Activated naive CD4-positive, alpha-beta T cell treated with anti-CD3 and anti-CD28 coated beads, Interleukin-2, amount 50 U/mL, for 72 hours (primary cell): ENCODE data around the gene MID1. TPM values are rescaled to one million over a fixed set of nuclear protein-coding genes. Genes with fewer than 3 reads are reported as not detected.

Experiments used
- ATAC-seq, 2 donors: fragments of 150-1000 bp; cut with Tn5 transposase; 2 replicates each; pipeline ENCODE4 v1.10.0; 2021; ENCODE audit warnings: mild to moderate bottlenecking in 2 of 2, moderate library complexity in 2 of 2
- DNase-seq, 2 donors: peaks; one replicate each; pipeline ENCODE4 v3.0.0; 2021 to 2022; ENCODE audit warnings: low spot score in 2 of 2
- H3K27ac Mint-ChIP-seq, 2 donors: one replicate each; pipeline ENCODE4 v1.8.0; 2022; ENCODE audit warnings: mild to moderate bottlenecking in 2 of 2, mixed read lengths in 2 of 2
- H3K36me3 Mint-ChIP-seq, 2 donors: one replicate each; pipeline ENCODE4 v1.8.0; 2022; ENCODE audit warnings: mixed read lengths in 2 of 2
- H3K9me3 Mint-ChIP-seq, 2 donors: one replicate each; pipeline ENCODE4 v1.8.0; 2022; ENCODE audit warnings: mixed read lengths in 2 of 2
- total RNA-seq, 2 donors: library from RNA; stranded (reverse); gene quantifications; one replicate each; pipeline ENCODE4 v1.2.3, GENCODE V29; 2022

Gene MID1
- total RNA-seq, 2 donors from 2014 or later = 0.91 to 2.7 TPM

DNA sequence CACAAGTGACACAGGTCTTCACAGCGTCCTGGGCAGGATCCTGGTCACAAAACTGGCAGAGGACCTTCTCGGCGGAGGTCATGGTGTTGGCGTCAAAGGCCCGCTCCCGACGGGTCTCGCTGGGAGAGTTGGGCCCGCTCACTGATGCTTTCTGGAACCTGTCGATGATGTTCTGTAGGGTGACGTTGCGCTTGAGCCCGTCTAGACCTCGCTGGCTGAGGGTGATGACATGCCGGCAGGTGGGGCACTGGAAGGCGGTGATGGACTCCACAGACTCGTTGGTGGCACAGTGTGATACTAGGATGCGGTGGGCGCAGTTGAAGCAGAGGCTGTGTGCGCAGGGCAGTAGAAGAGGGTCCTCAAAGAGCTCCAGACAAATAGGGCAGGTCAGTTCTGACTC lies 53.2 kb downstream of the MID1 start:
- H3K9me3 Mint-ChIP-seq = peaks cover 0 to 4% of the 10 kb centered on the region in 2 donors
- ATAC-seq = no peak
- no peaks in the 10 kb centered on the region for H3K36me3 Mint-ChIP-seq
- H3K27ac Mint-ChIP-seq = no peak overlapping the region
- no peak for DNase-seq

DNA sequence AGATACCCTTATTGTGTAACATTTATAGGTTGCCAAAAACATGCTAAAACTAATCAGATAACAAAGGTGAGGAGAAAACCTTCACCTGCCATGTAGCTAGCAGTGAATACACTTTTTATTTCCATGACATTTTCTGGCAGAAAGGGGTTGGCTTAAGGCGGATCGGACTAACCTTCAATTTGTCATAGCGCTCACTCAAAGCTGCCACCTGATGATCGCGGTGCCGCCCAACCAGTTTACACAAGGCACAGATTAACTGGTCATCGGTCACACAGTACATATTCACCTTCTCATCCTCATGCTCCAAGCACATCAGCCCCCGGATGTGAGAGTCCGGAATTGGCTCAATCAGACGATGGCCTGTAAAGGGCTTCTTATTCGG lies 53.7 kb downstream of the MID1 start:
- Mint-ChIP-seq H3K27ac (no peak overlapping the region), H3K9me3 (peaks cover 0 to 4% of the 10 kb centered on the region in 2 donors), H3K36me3 (no peaks in the 10 kb centered on the region)
- DNase-seq (no peak), ATAC-seq (no peak)

DNA sequence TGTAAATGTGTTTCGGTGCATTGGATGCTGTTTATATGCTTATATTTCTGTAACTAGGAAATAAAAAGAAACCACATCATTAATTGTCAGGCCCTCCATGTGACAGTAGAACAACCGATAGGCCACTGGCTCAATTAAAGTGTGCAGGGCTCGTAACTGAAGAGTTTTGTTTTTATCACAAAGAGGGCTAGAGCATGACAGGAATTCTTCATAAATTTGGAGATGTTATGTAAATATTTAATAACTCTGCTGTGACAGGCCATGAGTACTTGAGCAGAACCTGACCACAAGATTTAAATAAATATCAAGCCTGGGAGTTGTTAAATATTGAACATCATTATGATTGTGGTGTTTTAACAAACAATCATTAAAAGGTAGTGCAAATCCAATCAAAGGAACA lies 55.9 kb downstream of the MID1 start:
- ATAC-seq (no peak), DNase-seq (no peak)
- Mint-ChIP-seq H3K36me3 (no peaks in the 10 kb centered on the region), H3K9me3 (peaks cover 0 to 4% of the 10 kb centered on the region in 2 donors), H3K27ac (no peak overlapping the region)

DNA sequence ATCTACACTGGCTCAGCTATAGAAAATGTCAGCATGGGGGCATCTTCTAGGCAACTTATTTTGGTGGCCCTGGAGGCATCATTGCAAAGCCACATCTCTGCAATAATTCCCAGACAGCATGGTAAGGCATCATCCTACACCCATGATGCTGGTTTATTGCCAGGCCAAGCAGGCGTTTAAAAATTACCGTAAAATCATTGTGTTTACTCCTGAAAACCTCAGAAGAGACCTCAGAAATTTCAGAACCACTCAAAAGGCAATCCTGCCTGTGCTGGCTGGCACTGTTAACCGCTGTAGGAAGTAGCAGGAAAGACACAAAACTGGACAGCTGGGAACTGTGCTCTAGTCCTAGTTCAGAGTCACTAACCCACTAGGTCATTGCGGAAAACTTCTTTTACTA lies 63.2 kb downstream of the MID1 start:
- Mint-ChIP-seq H3K9me3 (peaks cover 0 to 5% of the 10 kb centered on the region in 2 donors), H3K36me3 (no peaks in the 10 kb centered on the region), H3K27ac (no peak overlapping the region)
- no peak for ATAC-seq
- DNase-seq = no peak

DNA sequence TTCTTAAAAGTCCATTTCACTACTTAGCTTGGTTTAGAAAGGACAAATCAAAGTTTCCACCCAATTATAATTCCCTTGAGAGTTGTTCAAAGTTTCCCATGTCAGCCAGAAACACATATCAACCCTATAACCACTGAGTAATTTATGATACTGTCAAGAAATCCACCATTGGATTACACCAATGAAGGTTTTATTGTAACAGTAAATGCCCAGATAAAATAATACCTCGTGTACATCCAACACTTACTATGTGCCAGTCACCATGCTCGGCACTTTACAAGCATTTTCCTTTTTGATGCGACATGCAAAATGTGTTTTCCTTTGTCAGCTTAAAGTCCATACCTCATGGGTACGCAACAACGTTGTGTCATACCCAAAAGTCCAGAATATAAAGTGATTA lies 64.0 kb downstream of the MID1 start:
- no peak for ATAC-seq
- H3K9me3 Mint-ChIP-seq = peaks cover 0 to 5% of the 10 kb centered on the region in 2 donors
- H3K27ac Mint-ChIP-seq = no peak overlapping the region
- DNase-seq = no peak
- no peaks in the 10 kb centered on the region for H3K36me3 Mint-ChIP-seq

DNA sequence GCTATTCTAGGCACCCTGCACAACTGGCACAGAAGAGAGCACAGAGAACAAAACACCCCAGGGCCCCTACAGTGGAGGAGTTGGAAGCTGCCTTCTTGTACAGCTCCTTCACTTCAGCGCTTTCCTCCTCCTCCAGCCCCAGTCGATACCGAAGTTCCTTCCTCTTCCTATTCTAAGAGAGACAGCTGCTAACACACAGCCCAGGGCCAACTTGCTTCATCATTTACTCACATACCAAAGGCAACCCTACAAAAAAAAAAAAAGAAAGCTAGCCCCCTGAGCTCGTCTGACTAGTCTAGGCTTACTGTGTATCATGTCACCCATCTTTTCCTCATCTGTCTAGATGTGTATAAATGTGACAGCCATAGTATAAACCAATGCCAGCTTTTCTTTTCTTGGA lies 64.5 kb downstream of the MID1 start:
- Mint-ChIP-seq H3K36me3 (no peaks in the 10 kb centered on the region), H3K27ac (no peak overlapping the region), H3K9me3 (peaks cover 0 to 5% of the 10 kb centered on the region in 2 donors)
- no peak for DNase-seq
- ATAC-seq = no peak

DNA sequence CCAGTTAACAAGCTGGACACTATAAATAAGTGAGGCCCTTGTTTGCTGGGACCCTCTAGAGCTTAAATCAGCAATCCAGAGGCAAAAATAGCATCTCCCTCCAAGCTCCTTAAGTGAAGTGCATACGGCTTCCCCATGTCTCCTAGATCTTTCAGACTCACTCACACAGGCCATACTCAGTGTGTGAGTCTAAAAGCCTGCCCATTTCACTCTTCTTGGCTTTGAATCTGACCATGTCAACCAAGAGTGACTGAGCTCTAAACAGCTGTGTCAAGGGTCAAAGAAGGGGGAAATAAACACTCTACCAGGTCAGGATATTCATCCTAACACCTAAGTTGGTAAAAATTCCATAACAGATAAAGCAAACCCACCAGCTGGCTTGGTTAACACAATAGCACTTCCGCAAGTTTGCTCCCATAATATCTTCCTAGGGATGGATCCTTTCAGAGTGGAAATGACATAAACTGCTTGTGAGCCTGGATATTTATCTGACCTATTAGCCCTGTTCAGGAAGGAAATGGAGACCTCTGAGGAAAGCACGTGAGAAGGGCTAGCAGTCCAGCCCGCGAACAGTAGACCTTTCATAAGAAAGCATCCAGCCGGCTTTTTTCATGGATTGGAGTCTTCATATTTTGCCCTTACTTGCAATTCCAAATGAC lies 65.6 kb downstream of the MID1 start:
- DNase-seq (no peak), ATAC-seq (no peak)
- Mint-ChIP-seq H3K36me3 (no peaks in the 10 kb centered on the region), H3K27ac (no peak overlapping the region), H3K9me3 (peaks cover 0 to 5% of the 10 kb centered on the region in 2 donors)

DNA sequence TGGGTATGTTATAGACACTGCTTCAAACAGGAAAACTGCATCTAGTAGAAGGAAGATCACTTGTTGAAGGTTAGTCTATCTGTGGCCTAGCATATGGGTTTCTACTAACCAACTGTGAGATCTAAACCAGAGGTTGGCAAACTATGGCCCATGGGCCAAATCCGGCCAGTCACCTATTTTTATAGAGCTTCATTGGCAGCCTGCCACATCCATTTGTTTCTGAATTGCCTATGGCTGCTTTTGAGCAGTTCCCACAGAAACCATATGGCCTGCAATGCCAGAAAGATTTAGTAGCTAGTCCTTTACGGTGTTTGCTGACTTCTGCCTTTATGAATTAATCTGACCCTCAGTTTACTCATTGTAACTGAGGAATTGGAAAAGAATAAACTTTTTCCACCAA lies 71.1 kb downstream of the MID1 start:
- ATAC-seq (no peak), DNase-seq (no peak)
- Mint-ChIP-seq H3K9me3 (no peaks in the 10 kb centered on the region), H3K27ac (no peak overlapping the region), H3K36me3 (no peaks in the 10 kb centered on the region)

DNA sequence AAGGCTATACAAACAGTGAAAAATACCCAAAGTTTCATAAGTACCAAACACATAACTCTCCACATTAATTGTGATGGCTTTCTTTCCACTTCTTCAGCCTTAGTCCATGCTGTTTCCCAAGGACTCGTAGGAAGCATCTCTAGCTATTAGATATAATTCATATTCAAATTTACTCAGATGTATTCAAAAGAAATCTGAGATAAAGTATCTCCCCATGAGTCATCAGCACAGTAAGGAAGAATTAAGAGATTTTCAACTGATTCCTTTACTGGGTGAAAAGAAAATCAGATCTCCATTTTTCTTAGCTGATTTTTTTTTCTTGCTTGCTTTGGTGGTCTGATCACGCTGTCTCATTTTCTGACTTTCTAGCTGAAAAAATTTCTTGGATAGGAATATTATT lies 71.7 kb downstream of the MID1 start:
- Mint-ChIP-seq H3K9me3 (no peaks in the 10 kb centered on the region), H3K27ac (no peak overlapping the region), H3K36me3 (no peaks in the 10 kb centered on the region)
- no peak for ATAC-seq
- no peak for DNase-seq

DNA sequence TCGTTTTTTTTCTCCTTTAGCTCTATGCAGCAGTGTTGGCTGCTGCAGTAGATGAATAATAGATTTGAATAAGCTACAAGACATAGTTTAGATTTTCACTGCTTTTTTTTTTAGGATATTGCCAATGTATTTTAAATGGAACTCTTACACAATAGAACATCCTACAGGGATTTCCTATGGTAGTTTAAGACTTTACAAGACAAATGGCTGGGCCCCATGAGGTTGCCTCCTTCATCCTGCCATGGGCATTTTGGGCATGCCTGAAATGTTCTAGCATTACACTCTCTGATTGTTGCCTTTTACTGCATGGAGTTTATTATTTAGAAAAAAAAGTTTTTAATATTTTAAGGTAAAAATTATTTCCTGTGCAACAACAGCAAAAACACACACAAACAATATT lies 74.5 kb downstream of the MID1 start:
- no peak for DNase-seq
- Mint-ChIP-seq H3K9me3 (no peaks in the 10 kb centered on the region), H3K36me3 (no peaks in the 10 kb centered on the region), H3K27ac (no peak overlapping the region)
- no peak for ATAC-seq

DNA sequence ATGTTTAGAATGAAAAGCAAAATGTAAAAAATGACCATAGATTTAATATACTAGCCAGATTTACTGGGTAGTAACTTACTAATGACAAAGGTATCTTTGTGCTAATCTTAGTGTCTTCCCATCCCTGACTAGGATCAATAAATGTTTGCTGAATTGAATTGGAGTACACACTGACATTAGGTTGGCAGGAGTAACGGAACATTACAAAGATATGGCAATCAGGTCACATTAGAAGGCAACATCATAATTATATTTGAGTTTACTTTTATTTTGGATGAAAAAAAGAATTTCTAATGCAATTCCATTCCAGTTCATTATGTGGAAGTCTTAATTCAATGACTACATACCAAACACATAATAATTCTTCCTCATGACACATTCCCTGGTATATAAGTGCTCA lies 77.8 kb downstream of the MID1 start:
- no peaks in the 10 kb centered on the region for H3K9me3 Mint-ChIP-seq
- ATAC-seq (no peak), DNase-seq (no peak)
- no peaks in the 10 kb centered on the region for H3K36me3 Mint-ChIP-seq
- no peak overlapping the region for H3K27ac Mint-ChIP-seq

DNA sequence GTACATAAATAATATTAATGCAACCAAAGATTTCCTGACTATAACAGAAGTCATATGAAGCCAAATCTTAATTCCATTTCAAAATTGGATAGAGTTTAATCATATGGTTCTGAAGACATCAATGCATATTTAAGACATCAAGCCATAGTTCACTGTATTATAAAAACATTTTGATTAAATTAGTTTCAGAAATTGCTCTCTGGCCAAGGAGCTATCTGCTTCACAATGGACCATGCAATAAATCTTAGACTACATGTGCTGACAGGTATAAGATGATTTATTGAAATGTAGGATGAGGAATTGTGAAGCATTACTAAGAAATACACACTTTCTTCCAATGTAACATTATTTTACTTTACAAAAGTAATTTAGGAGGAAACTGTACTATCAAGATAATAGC lies 81.6 kb downstream of the MID1 start:
- DNase-seq = no peak
- no peak overlapping the region for H3K27ac Mint-ChIP-seq
- no peaks in the 10 kb centered on the region for H3K36me3 Mint-ChIP-seq
- no peaks in the 10 kb centered on the region for H3K9me3 Mint-ChIP-seq
- no peak for ATAC-seq

DNA sequence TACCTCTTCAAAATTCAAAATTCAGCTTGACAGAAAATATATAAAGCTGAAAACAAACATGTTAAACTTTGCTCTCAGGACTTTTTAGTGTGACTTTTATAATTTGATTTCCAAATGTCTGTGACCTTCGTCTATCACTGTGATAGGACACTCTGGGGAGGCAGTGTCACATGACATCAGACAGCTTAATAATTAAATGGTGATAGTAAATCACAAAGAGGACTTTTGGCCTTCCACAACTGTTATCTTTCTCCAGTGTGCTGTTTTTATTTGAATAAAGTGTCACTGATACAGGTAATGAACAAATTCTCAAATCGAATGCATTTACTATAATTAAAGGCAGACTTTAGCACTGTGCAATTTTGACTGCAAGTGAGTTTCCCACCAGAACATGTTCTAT lies 83.1 kb downstream of the MID1 start:
- H3K36me3 Mint-ChIP-seq = no peaks in the 10 kb centered on the region
- DNase-seq = no peak
- no peaks in the 10 kb centered on the region for H3K9me3 Mint-ChIP-seq
- no peak overlapping the region for H3K27ac Mint-ChIP-seq
- ATAC-seq = no peak

DNA sequence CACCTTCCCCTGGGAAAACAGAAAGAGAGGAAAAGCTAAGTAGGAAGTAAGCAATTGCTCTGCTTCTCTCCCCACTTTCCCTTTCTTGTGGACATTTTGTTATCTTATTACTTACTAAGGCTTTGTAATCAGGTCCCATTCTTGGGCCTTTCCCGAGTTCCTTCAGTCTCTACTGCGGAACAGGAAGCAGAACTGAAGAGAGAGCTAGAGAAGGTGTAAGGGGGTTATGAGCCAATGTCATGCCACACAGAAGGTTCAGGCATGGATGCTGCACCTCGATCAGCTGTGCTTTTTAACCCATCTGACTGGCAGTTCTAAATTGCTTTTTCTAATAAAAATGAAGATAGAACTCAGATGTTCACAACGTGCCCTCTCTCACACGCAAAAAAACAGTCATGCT lies 83.6 kb downstream of the MID1 start:
- DNase-seq (no peak), ATAC-seq (no peak)
- Mint-ChIP-seq H3K9me3 (no peaks in the 10 kb centered on the region), H3K27ac (no peak overlapping the region), H3K36me3 (no peaks in the 10 kb centered on the region)

DNA sequence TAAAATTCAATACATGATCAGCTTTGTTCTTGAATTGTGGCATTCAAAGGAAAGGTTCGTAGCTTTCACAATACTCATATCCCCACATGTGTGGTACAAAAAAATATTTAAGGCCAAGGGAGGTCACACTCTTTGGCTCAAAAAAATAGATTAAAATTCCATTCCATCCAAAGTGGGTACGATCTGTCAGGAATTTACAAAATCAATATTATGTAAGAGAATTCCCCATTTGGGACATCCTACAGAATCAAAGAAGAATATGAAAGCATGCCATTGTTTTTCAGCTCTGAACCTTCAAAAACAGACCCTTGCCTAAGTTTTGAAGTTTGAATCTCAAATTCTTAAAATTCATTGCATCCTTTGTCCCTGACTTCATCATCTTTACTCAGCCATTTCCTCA lies 85.8 kb downstream of the MID1 start:
- Mint-ChIP-seq H3K9me3 (no peaks in the 10 kb centered on the region), H3K27ac (no peak overlapping the region), H3K36me3 (no peaks in the 10 kb centered on the region)
- DNase-seq (no peak), ATAC-seq (no peak)

DNA sequence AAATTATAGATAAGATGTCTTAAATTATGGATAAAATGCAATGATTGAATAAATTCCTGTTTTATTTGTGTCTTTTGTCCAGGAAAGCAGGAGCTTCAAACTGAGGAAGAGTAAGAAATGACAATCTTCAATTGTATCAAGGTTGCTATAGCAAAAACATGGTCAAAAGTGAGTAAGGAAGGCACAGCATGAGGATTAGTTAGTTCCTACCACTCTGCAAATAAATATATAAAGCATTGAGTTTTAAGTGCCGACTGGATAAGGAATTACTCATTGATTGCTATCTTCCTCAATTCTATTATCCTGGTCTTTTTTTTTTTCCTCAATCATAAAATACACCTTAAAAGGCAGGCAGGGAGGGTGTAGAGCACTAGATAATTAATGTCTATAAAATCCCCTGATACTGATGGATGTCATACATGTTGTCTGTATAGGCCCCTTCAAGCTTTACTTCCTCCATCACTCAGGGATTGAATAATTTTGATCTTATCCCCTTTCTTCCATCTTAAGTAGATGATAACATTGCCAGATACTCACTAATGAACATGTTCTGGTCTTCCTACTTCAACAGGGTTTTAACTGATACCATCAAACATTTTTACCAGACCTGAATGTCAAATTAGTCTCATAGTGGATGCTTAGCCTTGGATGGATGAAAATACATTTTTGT lies 86.6 kb downstream of the MID1 start:
- ATAC-seq (no peak), DNase-seq (no peak)
- H3K9me3 Mint-ChIP-seq = no peaks in the 10 kb centered on the region
- no peak overlapping the region for H3K27ac Mint-ChIP-seq
- no peaks in the 10 kb centered on the region for H3K36me3 Mint-ChIP-seq

DNA sequence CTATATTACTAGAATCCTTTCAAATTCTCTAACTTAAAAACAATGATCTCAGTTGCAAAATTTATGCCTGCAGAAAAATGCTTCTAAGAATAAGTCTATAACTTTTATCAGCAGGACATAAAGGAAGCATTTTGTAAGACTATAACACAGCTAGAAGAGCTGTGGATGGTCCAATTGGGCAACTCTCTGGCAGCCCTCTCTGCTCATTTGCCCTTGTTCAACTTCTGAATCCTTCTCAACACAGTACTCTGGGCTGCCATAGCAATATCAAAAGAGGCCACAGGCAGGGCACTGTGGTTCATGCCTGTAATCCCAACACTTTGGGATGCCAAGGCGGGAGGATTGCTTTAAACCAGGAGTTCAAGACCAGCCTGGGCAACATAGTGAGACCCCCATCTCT lies 88.5 kb downstream of the MID1 start:
- H3K36me3 Mint-ChIP-seq = no peaks in the 10 kb centered on the region
- DNase-seq (no peak), ATAC-seq (no peak)
- H3K27ac Mint-ChIP-seq = no peak overlapping the region
- no peaks in the 10 kb centered on the region for H3K9me3 Mint-ChIP-seq

DNA sequence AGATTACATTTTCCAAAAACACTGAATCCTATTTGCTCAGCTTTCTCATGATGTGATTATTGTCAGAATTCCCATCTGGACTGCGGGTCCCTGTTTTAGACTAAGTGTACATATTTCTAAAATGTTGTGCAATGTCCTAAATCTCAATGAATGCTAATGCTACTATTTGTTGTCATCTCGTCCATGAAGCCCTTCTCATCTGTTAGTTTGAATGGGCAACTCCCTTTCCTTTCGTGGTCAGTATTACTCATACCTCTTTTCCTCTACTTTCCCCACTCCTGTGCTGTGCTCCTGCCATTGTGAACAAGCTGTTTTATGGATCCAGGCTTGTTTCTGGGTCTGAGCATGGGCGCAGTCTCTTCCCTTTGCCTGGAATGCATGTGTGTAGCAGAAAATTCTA lies 91.0 kb downstream of the MID1 start:
- no peaks in the 10 kb centered on the region for H3K9me3 Mint-ChIP-seq
- DNase-seq (no peak), ATAC-seq (no peak)
- no peak overlapping the region for H3K27ac Mint-ChIP-seq
- no peaks in the 10 kb centered on the region for H3K36me3 Mint-ChIP-seq
